Suprapubic skin (tissue), 4 donors: ENCODE data around the gene TDRD9. TPM values are rescaled to one million over a fixed set of nuclear protein-coding genes. Genes with fewer than 3 reads are reported as not detected.

Source experiments
- DNase-seq, 2 donors: peaks; one replicate each; pipeline ENCODE4 v3.0.0-alpha.2; 2019; ENCODE audit warnings: low spot score in 2 of 2
- H3K27ac ChIP-seq: fragments of 200-600 bp; sonication (generic); one replicate; pipeline ENCODE4 v1.5.1; 2019
- H3K27me3 ChIP-seq: fragments of 200-600 bp; sonication (generic); one replicate; pipeline ENCODE4 v1.5.1; 2019
- H3K36me3 ChIP-seq: fragments of 200-600 bp; sonication (generic); one replicate; pipeline ENCODE4 v1.5.1; 2019
- H3K4me1 ChIP-seq: fragments of 200-600 bp; sonication (generic); one replicate; pipeline ENCODE4 v1.5.1; 2019
- H3K4me3 ChIP-seq: fragments of 200-600 bp; sonication (generic); one replicate; pipeline ENCODE4 v1.5.1; 2019; ENCODE audit warnings: mild to moderate bottlenecking
- H3K9me3 ChIP-seq: fragments of 200-600 bp; sonication (generic); one replicate; pipeline ENCODE4 v1.5.1; 2019
- CTCF ChIP-seq, 2 donors: fragments of 200-600 bp in 1 of 2; fragments of 450-650 bp in 1 of 2; sonication (generic) in 1 of 2; IDR thresholded peaks; one replicate each; pipeline ENCODE4 v1.5.1; 2016 to 2019; ENCODE audit warnings: antibody characterized with exemption in 2 of 2, mild to moderate bottlenecking in 1 of 2, moderate library complexity in 1 of 2
- EP300 ChIP-seq: sonication (generic); formaldehyde crosslinking; IDR thresholded peaks from one replicate; pipeline ENCODE4 v1.6.1; 2017; ENCODE audit warnings: antibody characterized with exemption
- POLR2A ChIP-seq, 2 donors: fragments of 450-650 bp; IDR thresholded peaks; one replicate each; pipeline ENCODE4 v1.6.1; 2017; ENCODE audit warnings: antibody characterized with exemption in 2 of 2, mild to moderate bottlenecking in 2 of 2, moderate library complexity in 2 of 2
- POLR2AphosphoS5 ChIP-seq, 3 donors: sonication (generic); formaldehyde crosslinking; IDR thresholded peaks; one replicate each; pipeline ENCODE4 v1.6.1; 2017; ENCODE audit warnings: antibody characterized with exemption in 3 of 3
- WGBS: methylation state at CpG from one replicate; pipeline ENCODE4 v1.1.5; 2018; 5-methylcytosine and 5-hydroxymethylcytosine counted together
- total RNA-seq, 4 donors: library from RNA; depleted of rRNA; stranded (reverse); fragments of >200 nt; gene quantifications; one replicate each; pipeline ENCODE4 v1.1.0, GENCODE V29; 2016

TDRD9 gene
- total RNA-seq, 4 donors from 2014 or later: 1.0 to 1.7 TPM; not detected in 2

DNA sequence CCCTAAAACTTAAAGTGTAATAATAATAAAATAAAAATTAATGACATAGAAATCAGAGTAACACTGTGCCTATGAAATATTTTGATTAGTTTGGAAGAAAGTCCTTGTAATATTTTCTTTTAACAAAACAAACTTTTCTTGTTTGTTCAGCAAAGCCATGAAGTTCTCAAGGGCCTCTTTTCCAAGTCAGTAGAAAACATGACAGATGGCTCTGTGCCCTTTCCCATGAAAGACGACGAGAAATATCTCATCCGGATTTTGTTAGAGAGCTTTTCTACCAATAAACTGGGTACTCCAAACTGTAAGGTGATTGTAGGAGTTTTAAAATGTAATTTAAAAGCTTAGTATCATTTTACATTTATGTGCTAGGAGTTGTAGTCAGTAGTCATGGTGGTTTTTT is 102.7 kb downstream of the TDRD9 start:
- Histone ChIP-seq H3K36me3 (no peaks in the 10 kb centered on the region), H3K27ac (no peak overlapping the region), H3K27me3 (peaks cover 37% of the 10 kb centered on the region), H3K9me3 (no peaks in the 10 kb centered on the region), H3K4me1 (no peaks in the 10 kb centered on the region), H3K4me3 (no peak overlapping the region)
- DNase-seq: no peak
- 35% methylated on average over 3 of the region's 3 CpGs for WGBS
- TF ChIP-seq POLR2AphosphoS5 (IDR thresholded peaks at IDR 0.05) (no peak), EP300 (no peak), CTCF (IDR thresholded peaks at IDR 0.05) (no peak), POLR2A (IDR thresholded peaks at IDR 0.05) (no peak)

GRCh38 chr14:104031384-104031783 is 103.1 kb downstream of the TDRD9 start:
- no peak overlapping the region for H3K27ac ChIP-seq
- WGBS: 67% methylated on average over 5 of the region's 5 CpGs
- no peaks in the 10 kb centered on the region for H3K9me3 ChIP-seq
- H3K4me1 ChIP-seq: no peaks in the 10 kb centered on the region
- no peak for DNase-seq
- H3K27me3 ChIP-seq: peaks cover 37% of the 10 kb centered on the region
- TF ChIP-seq EP300 (no peak), POLR2A (IDR thresholded peaks at IDR 0.05) (no peak), POLR2AphosphoS5 (IDR thresholded peaks at IDR 0.05) (no peak), CTCF (IDR thresholded peaks at IDR 0.05) (no peak)
- no peaks in the 10 kb centered on the region for H3K36me3 ChIP-seq
- no peak overlapping the region for H3K4me3 ChIP-seq

DNA sequence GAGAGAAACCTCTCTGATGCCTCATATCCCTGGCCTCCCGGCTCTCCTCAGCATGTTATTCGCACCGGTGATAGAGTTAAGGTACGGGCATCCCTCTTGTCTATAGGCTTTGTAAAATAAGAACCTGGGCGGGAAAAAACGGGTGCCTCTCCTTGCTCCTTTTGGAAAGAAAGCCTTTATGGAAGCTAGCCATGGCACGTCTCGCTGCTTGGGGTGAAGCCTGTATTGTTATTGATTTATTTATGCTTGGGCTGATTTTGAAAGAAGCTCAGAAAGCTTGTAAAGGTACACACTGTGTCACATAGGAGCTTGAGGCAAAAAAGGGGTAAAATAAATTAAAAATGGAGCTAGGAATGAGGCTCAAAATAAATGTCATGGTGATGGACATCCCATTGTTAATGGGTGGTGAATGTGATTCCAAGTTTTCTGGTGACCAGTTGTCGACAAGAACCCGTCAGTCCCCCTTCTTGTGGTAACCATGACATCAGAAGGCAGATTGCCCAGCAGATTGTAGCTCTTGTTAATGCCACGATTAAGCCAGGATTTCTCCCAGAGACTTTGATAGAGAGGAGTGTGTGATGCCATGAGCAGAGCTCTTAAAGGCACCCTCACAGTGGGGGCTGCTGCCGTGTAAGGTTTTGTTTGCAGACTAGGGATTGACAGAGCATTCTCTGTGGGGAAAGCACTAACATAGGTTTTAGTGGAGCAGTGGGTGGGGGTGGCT is 106.9 kb downstream of the TDRD9 start:
- WGBS: 60% methylated on average over 12 of the region's 12 CpGs
- no peak for DNase-seq
- TF ChIP-seq EP300 (no peak), POLR2AphosphoS5 (IDR thresholded peaks at IDR 0.05) (no peak), POLR2A (IDR thresholded peaks at IDR 0.05) (no peak), CTCF (IDR thresholded peaks at IDR 0.05) (no peak)
- Histone ChIP-seq H3K9me3 (no peaks in the 10 kb centered on the region), H3K27me3 (peaks cover 53% of the 10 kb centered on the region), H3K4me3 (no peak overlapping the region), H3K4me1 (no peaks in the 10 kb centered on the region), H3K36me3 (no peaks in the 10 kb centered on the region), H3K27ac (no peak overlapping the region)

DNA sequence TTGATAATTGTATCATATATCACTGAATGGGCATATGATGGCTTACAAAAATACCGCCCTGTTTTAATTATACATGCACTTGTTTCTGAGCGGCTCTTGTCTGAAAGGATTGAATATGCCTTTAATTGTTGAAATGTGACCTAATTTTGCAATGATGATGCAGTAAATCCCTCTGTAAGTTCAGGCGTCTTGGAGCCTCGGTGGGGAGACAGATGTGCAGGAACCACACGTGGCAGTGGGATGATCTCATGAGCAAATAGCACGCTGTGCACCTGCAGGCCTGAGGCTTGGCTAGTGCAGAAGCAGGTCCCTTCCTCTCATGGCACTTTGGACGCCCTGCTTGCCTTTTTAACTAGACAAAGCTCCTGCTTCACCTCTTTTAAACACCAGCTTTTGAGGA is 108.0 kb downstream of the TDRD9 start:
- Histone ChIP-seq H3K27ac (no peak overlapping the region), H3K4me1 (no peaks in the 10 kb centered on the region), H3K4me3 (no peak overlapping the region), H3K9me3 (no peaks in the 10 kb centered on the region), H3K36me3 (no peaks in the 10 kb centered on the region), H3K27me3 (peaks cover 56% of the 10 kb centered on the region)
- TF ChIP-seq CTCF (IDR thresholded peaks at IDR 0.05): no peak
- TF ChIP-seq POLR2A (IDR thresholded peaks at IDR 0.05): no peak
- no peak for TF ChIP-seq EP300
- TF ChIP-seq POLR2AphosphoS5 (IDR thresholded peaks at IDR 0.05): no peak
- WGBS: 61% methylated on average over 7 of the region's 7 CpGs
- no peak for DNase-seq

- no peak for TF ChIP-seq EP300
- no peak for TF ChIP-seq POLR2AphosphoS5 (IDR thresholded peaks at IDR 0.05)
- TF ChIP-seq CTCF (IDR thresholded peaks at IDR 0.05): no peak
- TF ChIP-seq POLR2A (IDR thresholded peaks at IDR 0.05): no peak
- no peak overlapping the region for H3K27ac ChIP-seq
- no peaks in the 10 kb centered on the region for H3K36me3 ChIP-seq
- no peak overlapping the region for H3K4me3 ChIP-seq
- peaks cover 56% of the 10 kb centered on the region for H3K27me3 ChIP-seq
- WGBS: 82% methylated on average over 13 of the region's 14 CpGs
- no peak for DNase-seq
- no peaks in the 10 kb centered on the region for H3K4me1 ChIP-seq
- H3K9me3 ChIP-seq: no peaks in the 10 kb centered on the region
Measured at GRCh38 chr14:104037074-104037473, 108.8 kb downstream of the TDRD9 start.
